HEK293 (cell line): ENCODE results near the gene TIMM10B.

Experiments
- CTCF ChIA-PET: fragments of 350-600 bp; formaldehyde crosslinking; extraction: SDS; loops from one replicate; lab custom pipeline; 2021; ENCODE audit warnings: antibody characterized with exemption; lab: Yijun Ruan, JAX
- POLR2A ChIA-PET: fragments of 300-600 bp; formaldehyde crosslinking; extraction: SDS; loops from one replicate; lab custom pipeline; 2020; ENCODE audit warnings: antibody characterized with exemption, inconsistent platforms; lab: Yijun Ruan, JAX
- H3K27ac ChIP-seq: fragments of 200-500 bp; sonication (Bioruptor generic); 2 replicates; pipeline ENCODE4 v1.5.1; 2014; ENCODE audit warnings: low read depth, low read length, control low read depth, inconsistent platforms; ENCODE audit errors: extremely low read depth
- H3K36me3 ChIP-seq, 2 experiments: fragments of 200-500 bp in 1 of 2; sonication (Bioruptor generic) in 1 of 2; 1 replicate in 1 of 2; 2 replicates in 1 of 2; pipeline ENCODE4 v1.5.1; 2014 to 2017; ENCODE audit warnings: inconsistent platforms in 2 of 2, low read length in 2 of 2; ENCODE audit not compliant: control insufficient read depth in 2 of 2, insufficient read depth in 1 of 2
- H3K4me1 ChIP-seq: fragments of 200-500 bp; sonication (Bioruptor generic); 2 replicates; pipeline ENCODE4 v1.5.1; 2014; ENCODE audit warnings: mild to moderate bottlenecking, low read length, inconsistent platforms; ENCODE audit not compliant: control insufficient read depth, insufficient read depth
- H3K4me3 ChIP-seq: 2 replicates; pipeline ENCODE4 v1.5.1; 2011; ENCODE audit warnings: low read depth, mild to moderate bottlenecking, control low read depth, low read length, moderate library complexity
- H3K9me3 ChIP-seq: fragments of 200-500 bp; sonication (Bioruptor generic); 2 replicates; pipeline ENCODE4 v1.5.1; 2014; ENCODE audit warnings: low read depth, low read length, inconsistent platforms; ENCODE audit not compliant: control insufficient read depth, insufficient read depth
- FEZF1 ChIP-seq: fragments of 450-650 bp; formaldehyde crosslinking; IDR thresholded peaks from 2 replicates; pipeline ENCODE4 v1.5.1; 2016; ENCODE audit warnings: missing biosample characterization, missing genetic modification characterization
- GLIS1 ChIP-seq: fragments of 450-650 bp; formaldehyde crosslinking; IDR thresholded peaks from 2 replicates; pipeline ENCODE4 v1.5.1; 2016; ENCODE audit warnings: missing biosample characterization, missing genetic modification characterization
- KLF9 ChIP-seq: fragments of 450-650 bp; formaldehyde crosslinking; IDR thresholded peaks from 2 replicates; pipeline ENCODE4 v1.5.1; 2016; ENCODE audit warnings: missing biosample characterization, missing genetic modification characterization, low read depth
- MYNN ChIP-seq: fragments of 450-650 bp; formaldehyde crosslinking; IDR thresholded peaks from 2 replicates; pipeline ENCODE4 v1.5.1; 2016; ENCODE audit warnings: missing biosample characterization, missing genetic modification characterization, borderline replicate concordance
- SP2 ChIP-seq: fragments of 450-650 bp; formaldehyde crosslinking; IDR thresholded peaks from 2 replicates; pipeline ENCODE4 v1.5.1; 2016; ENCODE audit warnings: missing biosample characterization, missing genetic modification characterization
- TCF7L2 ChIP-seq: IDR thresholded peaks from 2 replicates; pipeline ENCODE4 v1.6.1; 2011; ENCODE audit warnings: low read depth, mild to moderate bottlenecking, inconsistent platforms, low read length, moderate library complexity, borderline replicate concordance
- ZBTB17 ChIP-seq: fragments of 450-650 bp; formaldehyde crosslinking; IDR thresholded peaks from 2 replicates; pipeline ENCODE4 v1.5.1; 2016; ENCODE audit warnings: missing biosample characterization, missing genetic modification characterization
- ZNF23 ChIP-seq: fragments of 450-650 bp; formaldehyde crosslinking; IDR thresholded peaks from 2 replicates; pipeline ENCODE4 v1.5.1; 2016; ENCODE audit warnings: missing biosample characterization, missing genetic modification characterization, borderline replicate concordance
- ZNF24 ChIP-seq: fragments of 450-650 bp; formaldehyde crosslinking; IDR thresholded peaks from 2 replicates; pipeline ENCODE4 v1.5.1; 2016; ENCODE audit warnings: missing biosample characterization, missing genetic modification characterization
- ZNF248 ChIP-seq: fragments of 450-650 bp; formaldehyde crosslinking; IDR thresholded peaks from 2 replicates; pipeline ENCODE4 v1.5.1; 2017; ENCODE audit warnings: missing biosample characterization, missing genetic modification characterization
- ZNF292 ChIP-seq: fragments of 450-650 bp; formaldehyde crosslinking; IDR thresholded peaks from 2 replicates; pipeline ENCODE4 v1.5.1; 2016; ENCODE audit warnings: low read depth, missing biosample characterization, missing genetic modification characterization, borderline replicate concordance
- ZNF335 ChIP-seq: fragments of 450-650 bp; formaldehyde crosslinking; conservative IDR thresholded peaks from 2 replicates; pipeline ENCODE4 v1.5.1; 2016; ENCODE audit warnings: missing biosample characterization, missing genetic modification characterization
- ZNF571 ChIP-seq: fragments of 450-650 bp; formaldehyde crosslinking; IDR thresholded peaks from 2 replicates; pipeline ENCODE4 v1.5.0; 2017; ENCODE audit warnings: missing biosample characterization, missing genetic modification characterization
- ZNF654 ChIP-seq: fragments of 450-650 bp; formaldehyde crosslinking; IDR thresholded peaks from 2 replicates; pipeline ENCODE4 v1.5.1; 2016; ENCODE audit warnings: low read depth, missing biosample characterization, missing genetic modification characterization
- ZNF664 ChIP-seq: fragments of 450-650 bp; formaldehyde crosslinking; IDR thresholded peaks from 2 replicates; pipeline ENCODE4 v1.5.1; 2016; ENCODE audit warnings: missing biosample characterization, missing genetic modification characterization
- ZNF76 ChIP-seq: fragments of 450-650 bp; formaldehyde crosslinking; IDR thresholded peaks from 2 replicates; pipeline ENCODE4; 2016; ENCODE audit warnings: low read depth, missing biosample characterization, missing genetic modification characterization, borderline replicate concordance
- TF ChIP-seq, protein P1 (sequence below): fragments of 450-650 bp; formaldehyde crosslinking; IDR thresholded peaks from 2 replicates; pipeline ENCODE4 v1.5.1; 2016; ENCODE audit warnings: missing biosample characterization, missing genetic modification characterization
- TF ChIP-seq, protein P2 (sequence below): fragments of 450-650 bp; formaldehyde crosslinking; IDR thresholded peaks from 2 replicates; pipeline ENCODE4 v1.5.1; 2016; ENCODE audit warnings: missing biosample characterization, missing genetic modification characterization
- TF ChIP-seq, protein P3 (sequence below): fragments of 450-650 bp; formaldehyde crosslinking; conservative IDR thresholded peaks from 2 replicates; pipeline ENCODE4 v1.5.1; 2016; ENCODE audit warnings: low read depth, missing biosample characterization, missing genetic modification characterization
- TF ChIP-seq, protein P4 (sequence below): fragments of 450-650 bp; IDR thresholded peaks from 2 replicates; pipeline ENCODE4 v1.5.1; 2018; ENCODE audit warnings: missing biosample characterization, missing genetic modification characterization

Gene TIMM10B

DNA sequence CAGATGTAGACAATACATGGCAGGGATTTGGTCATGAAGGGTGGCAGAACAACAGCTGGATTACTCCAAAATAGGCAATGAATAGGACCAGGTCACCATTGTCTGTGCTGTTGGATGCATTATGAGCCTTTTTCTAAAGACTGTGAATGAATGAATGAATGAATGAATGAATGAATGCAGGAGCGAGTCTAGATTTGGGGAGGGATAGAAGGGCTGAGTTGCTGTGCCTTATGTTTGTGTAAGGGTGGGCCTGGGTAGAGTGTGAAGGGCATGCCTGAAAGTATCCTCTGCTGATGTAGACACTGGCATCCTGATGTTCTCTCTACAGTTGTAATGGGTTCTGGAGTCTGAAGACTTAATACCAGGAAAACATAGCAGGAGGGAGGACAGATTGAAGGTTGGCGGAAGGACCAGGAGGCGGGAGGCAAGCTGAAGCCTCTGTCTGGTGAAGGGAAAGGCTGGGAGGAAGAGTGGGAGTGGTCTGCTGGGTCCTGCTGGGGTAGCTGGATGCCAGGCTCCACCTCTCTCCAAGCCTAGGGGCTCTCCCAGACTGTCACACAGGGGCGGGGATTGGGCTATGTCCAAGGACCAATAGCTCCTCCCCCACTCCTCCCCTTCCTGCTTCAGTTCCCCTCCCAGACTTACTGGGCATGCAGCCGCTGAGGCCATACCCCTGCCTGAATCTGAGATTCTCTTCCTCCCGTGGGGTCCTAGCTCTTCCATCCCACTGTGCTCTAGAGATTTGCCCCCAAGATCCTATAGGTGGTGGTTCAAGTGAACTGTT lies 12.4 kb upstream of the TIMM10B start (continued):
- TF ChIP-seq ZNF24 (tag by site-specific recombination), result peak; percentile 81
- TF ChIP-seq ZNF248 (tag by site-specific recombination), result no peak
- TF ChIP-seq, protein P1, sequence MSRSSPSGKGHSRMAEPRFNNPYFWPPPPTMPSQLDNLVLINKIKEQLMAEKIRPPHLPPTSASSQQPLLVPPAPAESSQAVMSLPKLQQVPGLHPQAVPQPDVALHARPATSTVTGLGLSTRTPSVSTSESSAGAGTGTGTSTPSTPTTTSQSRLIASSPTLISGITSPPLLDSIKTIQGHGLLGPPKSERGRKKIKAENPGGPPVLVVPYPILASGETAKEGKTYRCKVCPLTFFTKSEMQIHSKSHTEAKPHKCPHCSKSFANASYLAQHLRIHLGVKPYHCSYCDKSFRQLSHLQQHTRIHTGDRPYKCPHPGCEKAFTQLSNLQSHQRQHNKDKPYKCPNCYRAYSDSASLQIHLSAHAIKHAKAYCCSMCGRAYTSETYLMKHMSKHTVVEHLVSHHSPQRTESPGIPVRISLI (tag by site-specific recombination), result no peak
- TF ChIP-seq, protein P2, sequence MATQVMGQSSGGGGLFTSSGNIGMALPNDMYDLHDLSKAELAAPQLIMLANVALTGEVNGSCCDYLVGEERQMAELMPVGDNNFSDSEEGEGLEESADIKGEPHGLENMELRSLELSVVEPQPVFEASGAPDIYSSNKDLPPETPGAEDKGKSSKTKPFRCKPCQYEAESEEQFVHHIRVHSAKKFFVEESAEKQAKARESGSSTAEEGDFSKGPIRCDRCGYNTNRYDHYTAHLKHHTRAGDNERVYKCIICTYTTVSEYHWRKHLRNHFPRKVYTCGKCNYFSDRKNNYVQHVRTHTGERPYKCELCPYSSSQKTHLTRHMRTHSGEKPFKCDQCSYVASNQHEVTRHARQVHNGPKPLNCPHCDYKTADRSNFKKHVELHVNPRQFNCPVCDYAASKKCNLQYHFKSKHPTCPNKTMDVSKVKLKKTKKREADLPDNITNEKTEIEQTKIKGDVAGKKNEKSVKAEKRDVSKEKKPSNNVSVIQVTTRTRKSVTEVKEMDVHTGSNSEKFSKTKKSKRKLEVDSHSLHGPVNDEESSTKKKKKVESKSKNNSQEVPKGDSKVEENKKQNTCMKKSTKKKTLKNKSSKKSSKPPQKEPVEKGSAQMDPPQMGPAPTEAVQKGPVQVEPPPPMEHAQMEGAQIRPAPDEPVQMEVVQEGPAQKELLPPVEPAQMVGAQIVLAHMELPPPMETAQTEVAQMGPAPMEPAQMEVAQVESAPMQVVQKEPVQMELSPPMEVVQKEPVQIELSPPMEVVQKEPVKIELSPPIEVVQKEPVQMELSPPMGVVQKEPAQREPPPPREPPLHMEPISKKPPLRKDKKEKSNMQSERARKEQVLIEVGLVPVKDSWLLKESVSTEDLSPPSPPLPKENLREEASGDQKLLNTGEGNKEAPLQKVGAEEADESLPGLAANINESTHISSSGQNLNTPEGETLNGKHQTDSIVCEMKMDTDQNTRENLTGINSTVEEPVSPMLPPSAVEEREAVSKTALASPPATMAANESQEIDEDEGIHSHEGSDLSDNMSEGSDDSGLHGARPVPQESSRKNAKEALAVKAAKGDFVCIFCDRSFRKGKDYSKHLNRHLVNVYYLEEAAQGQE, result no peak
- TF ChIP-seq GLIS1, result peak; percentile 59
- no peak for TF ChIP-seq FEZF1 (tag by site-specific recombination)
- TF ChIP-seq TCF7L2, result no peak
- no peak for TF ChIP-seq ZNF664 (tag by site-specific recombination)
- no peak for TF ChIP-seq MYNN (tag by site-specific recombination)
- peak; percentile 79 for TF ChIP-seq SP2 (tag by site-specific recombination)
- no peak for TF ChIP-seq ZNF23
- no peak for TF ChIP-seq ZNF292
- TF ChIP-seq ZBTB17, result peak; percentile 29
- TF ChIP-seq ZNF335, result peak; percentile 81
- TF ChIP-seq, protein P3, sequence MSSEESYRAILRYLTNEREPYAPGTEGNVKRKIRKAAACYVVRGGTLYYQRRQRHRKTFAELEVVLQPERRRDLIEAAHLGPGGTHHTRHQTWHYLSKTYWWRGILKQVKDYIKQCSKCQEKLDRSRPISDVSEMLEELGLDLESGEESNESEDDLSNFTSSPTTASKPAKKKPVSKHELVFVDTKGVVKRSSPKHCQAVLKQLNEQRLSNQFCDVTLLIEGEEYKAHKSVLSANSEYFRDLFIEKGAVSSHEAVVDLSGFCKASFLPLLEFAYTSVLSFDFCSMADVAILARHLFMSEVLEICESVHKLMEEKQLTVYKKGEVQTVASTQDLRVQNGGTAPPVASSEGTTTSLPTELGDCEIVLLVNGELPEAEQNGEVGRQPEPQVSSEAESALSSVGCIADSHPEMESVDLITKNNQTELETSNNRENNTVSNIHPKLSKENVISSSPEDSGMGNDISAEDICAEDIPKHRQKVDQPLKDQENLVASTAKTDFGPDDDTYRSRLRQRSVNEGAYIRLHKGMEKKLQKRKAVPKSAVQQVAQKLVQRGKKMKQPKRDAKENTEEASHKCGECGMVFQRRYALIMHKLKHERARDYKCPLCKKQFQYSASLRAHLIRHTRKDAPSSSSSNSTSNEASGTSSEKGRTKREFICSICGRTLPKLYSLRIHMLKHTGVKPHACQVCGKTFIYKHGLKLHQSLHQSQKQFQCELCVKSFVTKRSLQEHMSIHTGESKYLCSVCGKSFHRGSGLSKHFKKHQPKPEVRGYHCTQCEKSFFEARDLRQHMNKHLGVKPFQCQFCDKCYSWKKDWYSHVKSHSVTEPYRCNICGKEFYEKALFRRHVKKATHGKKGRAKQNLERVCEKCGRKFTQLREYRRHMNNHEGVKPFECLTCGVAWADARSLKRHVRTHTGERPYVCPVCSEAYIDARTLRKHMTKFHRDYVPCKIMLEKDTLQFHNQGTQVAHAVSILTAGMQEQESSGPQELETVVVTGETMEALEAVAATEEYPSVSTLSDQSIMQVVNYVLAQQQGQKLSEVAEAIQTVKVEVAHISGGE, result peak; percentile 42; the same call in 1 of the 2 replicates
- peak; percentile 58; the same call in 1 of the 2 replicates for TF ChIP-seq KLF9

DNA sequence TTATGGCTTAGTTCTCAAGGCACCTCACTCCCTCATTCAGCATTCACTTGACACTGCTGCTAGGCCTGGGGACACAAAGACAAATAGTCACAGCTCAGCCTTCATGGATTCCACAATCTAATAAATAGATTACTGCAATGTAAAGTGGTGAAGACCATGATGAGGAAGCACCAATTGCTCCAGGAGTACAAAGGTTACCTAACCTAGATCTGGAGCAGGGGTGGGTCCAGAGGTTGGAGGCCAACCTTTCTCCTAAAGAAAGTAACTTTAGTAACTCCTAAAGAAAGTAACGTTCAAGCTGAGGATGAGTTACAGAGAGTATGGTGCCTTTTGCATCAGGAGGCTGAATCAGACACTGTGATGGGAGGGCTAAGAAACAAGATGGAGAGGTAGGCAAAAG lies 11.7 kb upstream of the TIMM10B start:
- ChIA-PET POLR2A (interaction anchor here (0.8 to 1.7 kb wide), 6 partner anchors 13 to 235 kb away, joined by 3 to 40 read pairs (median 8); partner anchors contain the start of genes APBB1, ARFIP2, FHIP1B and SMPD1), CTCF (interaction anchor here (0.9 to 2.4 kb wide), 4 partner anchors 24 to 90 kb away, joined by 3 to 12 read pairs (median 8); no protein-coding TSS in a partner anchor)
- no peak overlapping the region for H3K4me3 ChIP-seq
- H3K27ac ChIP-seq, result no peak overlapping the region
- peaks cover 0 to 13% of the 10 kb centered on the region in 2 experiments; a peak in 1 of 3 replicates for H3K36me3 ChIP-seq
- H3K4me1 ChIP-seq, result no peaks in the 10 kb centered on the region
- TF ChIP-seq, protein P4, sequence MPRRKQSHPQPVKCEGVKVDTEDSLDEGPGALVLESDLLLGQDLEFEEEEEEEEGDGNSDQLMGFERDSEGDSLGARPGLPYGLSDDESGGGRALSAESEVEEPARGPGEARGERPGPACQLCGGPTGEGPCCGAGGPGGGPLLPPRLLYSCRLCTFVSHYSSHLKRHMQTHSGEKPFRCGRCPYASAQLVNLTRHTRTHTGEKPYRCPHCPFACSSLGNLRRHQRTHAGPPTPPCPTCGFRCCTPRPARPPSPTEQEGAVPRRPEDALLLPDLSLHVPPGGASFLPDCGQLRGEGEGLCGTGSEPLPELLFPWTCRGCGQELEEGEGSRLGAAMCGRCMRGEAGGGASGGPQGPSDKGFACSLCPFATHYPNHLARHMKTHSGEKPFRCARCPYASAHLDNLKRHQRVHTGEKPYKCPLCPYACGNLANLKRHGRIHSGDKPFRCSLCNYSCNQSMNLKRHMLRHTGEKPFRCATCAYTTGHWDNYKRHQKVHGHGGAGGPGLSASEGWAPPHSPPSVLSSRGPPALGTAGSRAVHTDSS, result peak; percentile 32; the same call in 1 of the 2 replicates
- TF ChIP-seq ZNF654 (tag by site-specific recombination) (no peak), ZNF76 (tag by site-specific recombination) (no peak), ZNF571 (tag by site-specific recombination) (no peak), ZNF335 (0 out of 2 replicates have a peak, but pooled peaks have one; percentile 13)
- H3K9me3 ChIP-seq, result no peaks in the 10 kb centered on the region
